ENCODE data around the gene MYPN.

- TF ChIP-seq CTCF (IDR thresholded peaks at IDR 0.05): no peak
- TF ChIP-seq ZFX (IDR thresholded peaks at IDR 0.05; ENCODE audit: borderline replicate concordance): no peak
These were observed 87.4 kb downstream of the MYPN start for GRCh38 chr10:68196701-68197100.

Measured in 22Rv1 (cell line).